GM19372 (cell line): Measurements from ENCODE around the gene PAQR8.

Experiments
- ATAC-seq: cut with Tn5 transposase; IDR thresholded peaks from one replicate; pipeline ENCODE4 v1.9.1; 2021; ENCODE audit warnings: mild to moderate bottlenecking, low read depth, moderate library complexity; ENCODE audit not compliant: unreplicated experiment

The PAQR8 gene

DNA sequence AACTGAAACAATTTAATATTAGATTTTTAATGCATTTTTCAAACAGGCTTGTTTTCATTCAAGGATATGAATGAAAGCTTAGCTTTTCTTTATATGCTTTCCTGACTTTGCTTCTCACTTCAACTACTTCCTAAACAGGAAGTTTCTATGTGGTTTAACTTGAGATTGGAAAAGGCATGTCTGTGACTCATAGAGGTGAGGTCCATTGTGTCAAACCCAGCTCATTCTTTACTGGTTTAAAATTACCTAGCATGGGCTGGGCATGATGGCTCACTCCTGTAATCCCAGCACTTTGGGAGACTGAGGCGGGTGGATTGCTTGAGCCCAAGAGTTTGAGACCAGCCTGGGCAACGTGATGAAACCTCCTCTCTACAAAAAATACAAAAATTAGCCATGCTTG, 92.6 kb downstream of the PAQR8 start:
- no peak for ATAC-seq

- ATAC-seq, result no peak
These were observed 95.1 kb downstream of the PAQR8 start for GRCh38 chr6:52457096-52457495.
